ENCODE results near the gene LMO3.
"Not testable (repeated sequence)": the region's sequence is repeated elsewhere in the genome, so short reads cannot be mapped to it uniquely, and the experiment has no call there.

The LMO3 gene

DNA sequence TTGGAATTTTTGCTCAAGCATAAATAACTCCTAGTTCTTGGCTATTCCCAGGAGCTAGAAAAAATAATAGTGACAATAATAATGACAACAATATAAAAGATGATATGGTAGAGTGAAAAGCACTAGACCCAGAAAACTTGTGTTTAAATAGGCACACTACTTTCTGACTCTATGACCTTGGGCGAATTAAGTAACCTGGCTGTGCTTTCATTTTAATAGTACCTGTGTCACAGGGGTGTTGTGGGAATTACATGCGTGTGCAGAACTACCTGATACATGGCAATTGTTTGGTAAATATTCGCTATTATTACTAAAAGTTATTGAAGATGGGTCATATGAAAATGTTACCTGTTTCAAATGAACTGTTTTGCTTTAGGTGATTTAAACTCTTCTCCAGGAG, 60.1 kb downstream of the LMO3 start:
- no CpG with 5 or more reads among the region's 3 CpGs for WGBS, 2 donors (ENCODE audit: extremely low coverage in 2 of 2, insufficient read length in 2 of 2, insufficient replicate concordance in 1 of 2)
- Histone ChIP-seq H3K36me3 (replicated peaks in 1 of 2; ENCODE audit: control insufficient read depth in 2 of 2, insufficient read depth in 2 of 2, low read length in 2 of 2) (no peaks in the 10 kb centered on the region), H3K14ac (ENCODE audit: low read length) (no peak overlapping the region), H3K4me1 (ENCODE audit: control insufficient read depth in 2 of 2, insufficient read depth in 1 of 2, low read depth in 1 of 2, low read length in 2 of 2) (no peaks in the 10 kb centered on the region), H2BK12ac (ENCODE audit: low read length) (no peak overlapping the region), H3K4ac (ENCODE audit: low read length) (no peak overlapping the region), H2BK15ac (ENCODE audit: low read length) (no peak overlapping the region), H3K79me1 (ENCODE audit: low read depth, low read length) (no peaks in the 10 kb centered on the region), H3K18ac (ENCODE audit: low read length) (no peak overlapping the region), H3K23ac (ENCODE audit: low read depth, low read length, poor library complexity) (no peak overlapping the region), H4K91ac (ENCODE audit: low read depth, low read length, poor library complexity) (no peak overlapping the region), H3K4me3 (ENCODE audit: low read length in 2 of 2) (no peak overlapping the region), H3K27ac (replicated peaks; ENCODE audit: low read length) (no peak overlapping the region), H3K27me3 (ENCODE audit: control insufficient read depth in 3 of 3, insufficient read depth in 3 of 3, low read depth in 1 of 3, low read length in 3 of 3) (no peaks in the 10 kb centered on the region), H2BK5ac (ENCODE audit: low read length) (no peak overlapping the region), H4K8ac (ENCODE audit: low read depth, low read length) (no peak overlapping the region), H3K9ac (ENCODE audit: low read depth, low read length, poor library complexity) (no peak overlapping the region), H2AFZ (ENCODE audit: low read length) (no peak overlapping the region), H3K9me3 (replicated peaks in 1 of 2; ENCODE audit: control insufficient read depth in 2 of 2, insufficient read depth in 1 of 2, low read depth in 1 of 2, low read length in 2 of 2) (no peaks in the 10 kb centered on the region), H2AK5ac (ENCODE audit: low read depth, low read length) (no peak overlapping the region), H2BK120ac (ENCODE audit: low read depth, low read length) (no peak overlapping the region), H3K4me2 (ENCODE audit: insufficient read depth, low read length, poor library complexity, severe bottlenecking) (no peak overlapping the region)
- no peak for DNase-seq (ENCODE audit: low spot score)

- H2AK5ac ChIP-seq (ENCODE audit: low read depth, low read length): no peak overlapping the region
- H3K27ac ChIP-seq (replicated peaks; ENCODE audit: low read length): no peak overlapping the region
- no peak overlapping the region for H2BK120ac ChIP-seq (ENCODE audit: low read depth, low read length)
- no peaks in the 10 kb centered on the region for H3K79me1 ChIP-seq (ENCODE audit: low read depth, low read length)
- no peak overlapping the region for H4K8ac ChIP-seq (ENCODE audit: low read depth, low read length)
- H3K14ac ChIP-seq (ENCODE audit: low read length): no peak overlapping the region
- WGBS, 2 donors (ENCODE audit: extremely low coverage in 2 of 2, insufficient read length in 2 of 2, insufficient replicate concordance in 1 of 2): no CpG with 5 or more reads among the region's 2 CpGs
- H3K4me3 ChIP-seq (ENCODE audit: low read length in 2 of 2): no peak overlapping the region
- H3K9ac ChIP-seq (ENCODE audit: low read depth, low read length, poor library complexity): no peak overlapping the region
- no peak overlapping the region for H2AFZ ChIP-seq (ENCODE audit: low read length)
- no peak overlapping the region for H2BK15ac ChIP-seq (ENCODE audit: low read length)
- H3K4ac ChIP-seq (ENCODE audit: low read length): no peak overlapping the region
- H3K27me3 ChIP-seq (ENCODE audit: control insufficient read depth in 3 of 3, insufficient read depth in 3 of 3, low read depth in 1 of 3, low read length in 3 of 3): no peaks in the 10 kb centered on the region
- no peaks in the 10 kb centered on the region for H3K36me3 ChIP-seq (replicated peaks in 1 of 2; ENCODE audit: control insufficient read depth in 2 of 2, insufficient read depth in 2 of 2, low read length in 2 of 2)
- peaks cover 0 to under 1% of the 10 kb centered on the region in 2 donors for H3K9me3 ChIP-seq (replicated peaks in 1 of 2; ENCODE audit: control insufficient read depth in 2 of 2, insufficient read depth in 1 of 2, low read depth in 1 of 2, low read length in 2 of 2)
- no peaks in the 10 kb centered on the region for H3K4me1 ChIP-seq (ENCODE audit: control insufficient read depth in 2 of 2, insufficient read depth in 1 of 2, low read depth in 1 of 2, low read length in 2 of 2)
- H3K23ac ChIP-seq (ENCODE audit: low read depth, low read length, poor library complexity): no peak overlapping the region
- no peak for DNase-seq (ENCODE audit: low spot score)
- no peak overlapping the region for H4K91ac ChIP-seq (ENCODE audit: low read depth, low read length, poor library complexity)
- H3K18ac ChIP-seq (ENCODE audit: low read length): no peak overlapping the region
- H2BK5ac ChIP-seq (ENCODE audit: low read length): no peak overlapping the region
- H2BK12ac ChIP-seq (ENCODE audit: low read length): no peak overlapping the region
- H3K4me2 ChIP-seq (ENCODE audit: insufficient read depth, low read length, poor library complexity, severe bottlenecking): no peak overlapping the region
Measured at GRCh38 chr12:16542586-16542985, 63.4 kb downstream of the LMO3 start.

DNA sequence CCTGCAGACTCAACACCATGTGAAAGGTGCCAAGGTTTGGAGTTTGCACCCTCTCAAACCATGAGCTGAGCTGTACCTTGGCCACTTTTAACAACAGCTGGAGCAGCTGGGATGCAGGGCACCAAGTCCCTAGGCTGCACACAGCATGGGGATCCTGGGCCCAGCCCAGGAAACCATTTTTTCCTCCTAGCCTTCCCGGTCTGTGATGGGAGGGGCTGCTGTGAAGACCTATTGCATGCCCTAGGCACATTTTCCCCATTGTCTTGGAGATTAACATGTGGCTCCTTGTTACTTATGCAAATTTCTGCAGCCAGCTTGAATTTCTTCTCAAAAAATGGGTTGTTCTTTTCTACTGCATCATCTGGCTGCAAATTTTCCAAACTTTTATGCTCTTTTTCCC, 68.3 kb downstream of the LMO3 start:
- not testable (repeated sequence) for H3K4me3 ChIP-seq (ENCODE audit: low read length in 2 of 2); H3K27ac ChIP-seq (replicated peaks; ENCODE audit: low read length); H3K36me3 ChIP-seq (replicated peaks in 1 of 2; ENCODE audit: control insufficient read depth in 2 of 2, insufficient read depth in 2 of 2, low read length in 2 of 2); H3K79me1 ChIP-seq (ENCODE audit: low read depth, low read length); H3K27me3 ChIP-seq (ENCODE audit: control insufficient read depth in 3 of 3, insufficient read depth in 3 of 3, low read depth in 1 of 3, low read length in 3 of 3); H3K23ac ChIP-seq (ENCODE audit: low read depth, low read length, poor library complexity); H2BK12ac ChIP-seq (ENCODE audit: low read length); H4K91ac ChIP-seq (ENCODE audit: low read depth, low read length, poor library complexity); H2BK5ac ChIP-seq (ENCODE audit: low read length); H3K4me2 ChIP-seq (ENCODE audit: insufficient read depth, low read length, poor library complexity, severe bottlenecking); H3K4ac ChIP-seq (ENCODE audit: low read length); H3K9me3 ChIP-seq (replicated peaks in 1 of 2; ENCODE audit: control insufficient read depth in 2 of 2, insufficient read depth in 1 of 2, low read depth in 1 of 2, low read length in 2 of 2); H3K18ac ChIP-seq (ENCODE audit: low read length); DNase-seq (ENCODE audit: low spot score); H3K9ac ChIP-seq (ENCODE audit: low read depth, low read length, poor library complexity); H2BK120ac ChIP-seq (ENCODE audit: low read depth, low read length); H2BK15ac ChIP-seq (ENCODE audit: low read length); H2AFZ ChIP-seq (ENCODE audit: low read length); H3K4me1 ChIP-seq (ENCODE audit: control insufficient read depth in 2 of 2, insufficient read depth in 1 of 2, low read depth in 1 of 2, low read length in 2 of 2); H3K14ac ChIP-seq (ENCODE audit: low read length); H2AK5ac ChIP-seq (ENCODE audit: low read depth, low read length); H4K8ac ChIP-seq (ENCODE audit: low read depth, low read length)
- no CpG with 5 or more reads among the region's 1 CpG for WGBS, 2 donors (ENCODE audit: extremely low coverage in 2 of 2, insufficient read length in 2 of 2, insufficient replicate concordance in 1 of 2)

DNA sequence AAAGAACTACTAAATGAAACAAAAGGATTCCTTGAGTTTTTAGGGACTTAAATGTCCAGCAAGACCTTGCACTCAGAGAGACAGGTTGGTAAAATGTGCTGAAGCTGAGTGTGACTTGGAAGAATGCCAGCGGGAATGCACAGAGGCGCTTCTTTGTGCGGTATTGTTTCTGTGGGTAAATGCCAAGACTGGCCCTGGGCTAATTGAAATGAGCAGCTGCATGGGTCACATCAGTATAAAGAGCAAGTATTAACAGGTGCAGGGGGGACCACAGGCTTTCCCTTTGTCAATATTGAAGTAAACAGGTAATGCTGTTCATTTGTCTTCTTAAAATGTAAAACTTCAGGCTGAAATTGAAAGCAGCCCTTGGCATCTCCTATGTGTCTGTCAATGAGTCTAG, 74.3 kb downstream of the LMO3 start:
- no peaks in the 10 kb centered on the region for H3K79me1 ChIP-seq (ENCODE audit: low read depth, low read length)
- no CpG with 5 or more reads among the region's 3 CpGs for WGBS, 2 donors (ENCODE audit: extremely low coverage in 2 of 2, insufficient read length in 2 of 2, insufficient replicate concordance in 1 of 2)
- H4K8ac ChIP-seq (ENCODE audit: low read depth, low read length): no peak overlapping the region
- H3K4me3 ChIP-seq (ENCODE audit: low read length in 2 of 2): no peak overlapping the region
- no peak overlapping the region for H2AK5ac ChIP-seq (ENCODE audit: low read depth, low read length)
- no peak overlapping the region for H3K18ac ChIP-seq (ENCODE audit: low read length)
- H3K36me3 ChIP-seq (replicated peaks in 1 of 2; ENCODE audit: control insufficient read depth in 2 of 2, insufficient read depth in 2 of 2, low read length in 2 of 2): no peaks in the 10 kb centered on the region
- peaks cover 3 to 4% of the 10 kb centered on the region in 2 donors for H3K4me1 ChIP-seq (ENCODE audit: control insufficient read depth in 2 of 2, insufficient read depth in 1 of 2, low read depth in 1 of 2, low read length in 2 of 2)
- H3K4ac ChIP-seq (ENCODE audit: low read length): no peak overlapping the region
- H3K9me3 ChIP-seq (replicated peaks in 1 of 2; ENCODE audit: control insufficient read depth in 2 of 2, insufficient read depth in 1 of 2, low read depth in 1 of 2, low read length in 2 of 2): no peaks in the 10 kb centered on the region
- no peak overlapping the region for H3K4me2 ChIP-seq (ENCODE audit: insufficient read depth, low read length, poor library complexity, severe bottlenecking)
- no peak overlapping the region for H4K91ac ChIP-seq (ENCODE audit: low read depth, low read length, poor library complexity)
- H2BK120ac ChIP-seq (ENCODE audit: low read depth, low read length): no peak overlapping the region
- no peak overlapping the region for H2BK12ac ChIP-seq (ENCODE audit: low read length)
- peak; percentile 21 for DNase-seq (ENCODE audit: low spot score)
- H3K27me3 ChIP-seq (ENCODE audit: control insufficient read depth in 3 of 3, insufficient read depth in 3 of 3, low read depth in 1 of 3, low read length in 3 of 3): no peaks in the 10 kb centered on the region
- H3K9ac ChIP-seq (ENCODE audit: low read depth, low read length, poor library complexity): no peak overlapping the region
- H3K23ac ChIP-seq (ENCODE audit: low read depth, low read length, poor library complexity): no peak overlapping the region
- H2BK5ac ChIP-seq (ENCODE audit: low read length): no peak overlapping the region
- no peak overlapping the region for H2AFZ ChIP-seq (ENCODE audit: low read length)
- H2BK15ac ChIP-seq (ENCODE audit: low read length): no peak overlapping the region
- no peak overlapping the region for H3K14ac ChIP-seq (ENCODE audit: low read length)
- no peak overlapping the region for H3K27ac ChIP-seq (replicated peaks; ENCODE audit: low read length)

Measured in neuronal stem cell (in vitro differentiated cells).